Tibial nerve (tissue), 4 donors: ENCODE results near the gene ZNRF3. TPM values are rescaled to one million over a fixed set of nuclear protein-coding genes. Genes with fewer than 3 reads are reported as not detected.

Experiments used
- DNase-seq, 2 donors: peaks; one replicate each; pipeline ENCODE4 v3.0.0-alpha.2; 2019; ENCODE audit warnings: low spot score in 2 of 2
- H3K27ac ChIP-seq, 4 donors: fragments of 200-600 bp; sonication (generic) in 3 of 4; one replicate each; pipeline ENCODE4 v1.5.1; 2017 to 2019; ENCODE audit warnings: mild to moderate bottlenecking in 1 of 4
- H3K27me3 ChIP-seq, 2 donors: fragments of 200-600 bp; sonication (generic) in 1 of 2; one replicate each; pipeline versions ENCODE4 v1.5.1 to v1.6.0; 2017 to 2019
- H3K36me3 ChIP-seq, 3 donors: fragments of 200-600 bp; sonication (generic); one replicate each; pipeline ENCODE4 v1.5.1; 2018 to 2019
- H3K4me1 ChIP-seq, 4 donors: fragments of 200-600 bp; sonication (generic) in 3 of 4; one replicate each; pipeline ENCODE4 v1.5.1; 2017 to 2019
- H3K4me3 ChIP-seq, 4 donors: fragments of 200-600 bp; sonication (generic) in 3 of 4; one replicate each; pipeline ENCODE4 v1.5.1; 2017 to 2019; ENCODE audit warnings: mild to moderate bottlenecking in 1 of 4, moderate library complexity in 1 of 4
- H3K9me3 ChIP-seq, 4 donors: fragments of 200-600 bp; sonication (generic) in 3 of 4; one replicate each; pipeline ENCODE4 v1.5.1; 2017 to 2019
- EP300 ChIP-seq, 2 donors: sonication (generic); formaldehyde crosslinking; IDR thresholded peaks; one replicate each; pipeline ENCODE4 v1.6.1; 2017; ENCODE audit warnings: antibody characterized with exemption in 2 of 2, mild to moderate bottlenecking in 1 of 2
- POLR2A ChIP-seq, 2 donors: fragments of 450-650 bp; IDR thresholded peaks; one replicate each; pipeline ENCODE4 v1.6.1; 2017; ENCODE audit warnings: antibody characterized with exemption in 2 of 2, mild to moderate bottlenecking in 2 of 2, moderate library complexity in 2 of 2
- WGBS, 2 donors: methylation state at CpG; one replicate each; pipeline ENCODE4 v1.1.5; 2018; 5-methylcytosine and 5-hydroxymethylcytosine counted together
- total RNA-seq, 4 donors: library from RNA; depleted of rRNA; stranded (reverse); fragments of >200 nt; gene quantifications; one replicate each; pipeline ENCODE4 v1.1.0, GENCODE V29; 2016
- TF ChIP-seq, protein P1 (sequence below), 5 experiments: fragments of 200-600 bp in 3 of 5; fragments of 450-650 bp in 2 of 5; sonication (generic) in 3 of 5; IDR thresholded peaks; one replicate each; pipeline ENCODE4 v1.5.1; 2016 to 2019; ENCODE audit warnings: antibody characterized with exemption in 5 of 5, mild to moderate bottlenecking in 3 of 5, moderate library complexity in 2 of 5

ZNRF3 gene
- total RNA-seq, 4 donors from 2014 or later = 18.0 to 37.9 (median 23.5) TPM

DNA sequence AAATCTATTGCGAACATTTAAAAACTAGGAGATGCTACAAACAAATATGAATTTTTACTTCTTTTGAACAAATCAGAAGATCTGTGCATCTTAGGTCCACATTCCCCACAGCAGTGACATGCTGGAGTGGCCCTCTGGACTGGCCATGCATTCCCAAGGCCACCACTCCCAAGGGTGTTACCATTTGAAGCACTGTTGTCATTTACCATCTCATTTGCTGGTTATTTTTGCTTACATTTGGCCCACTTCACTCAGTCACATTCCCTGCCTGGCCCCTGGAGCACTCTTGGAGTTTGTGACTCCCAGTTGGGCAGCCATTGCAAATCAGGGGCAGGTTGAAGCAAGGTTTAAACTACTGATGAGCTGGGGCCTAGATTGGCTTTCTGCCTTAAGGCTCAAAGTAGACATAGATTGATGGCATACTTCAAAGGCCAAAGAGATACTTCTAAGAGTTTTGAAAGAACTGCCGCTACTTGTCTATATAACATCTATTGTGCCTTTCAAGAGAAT lies 8.5 kb upstream of the ZNRF3 start:
- TF ChIP-seq, protein P1, sequence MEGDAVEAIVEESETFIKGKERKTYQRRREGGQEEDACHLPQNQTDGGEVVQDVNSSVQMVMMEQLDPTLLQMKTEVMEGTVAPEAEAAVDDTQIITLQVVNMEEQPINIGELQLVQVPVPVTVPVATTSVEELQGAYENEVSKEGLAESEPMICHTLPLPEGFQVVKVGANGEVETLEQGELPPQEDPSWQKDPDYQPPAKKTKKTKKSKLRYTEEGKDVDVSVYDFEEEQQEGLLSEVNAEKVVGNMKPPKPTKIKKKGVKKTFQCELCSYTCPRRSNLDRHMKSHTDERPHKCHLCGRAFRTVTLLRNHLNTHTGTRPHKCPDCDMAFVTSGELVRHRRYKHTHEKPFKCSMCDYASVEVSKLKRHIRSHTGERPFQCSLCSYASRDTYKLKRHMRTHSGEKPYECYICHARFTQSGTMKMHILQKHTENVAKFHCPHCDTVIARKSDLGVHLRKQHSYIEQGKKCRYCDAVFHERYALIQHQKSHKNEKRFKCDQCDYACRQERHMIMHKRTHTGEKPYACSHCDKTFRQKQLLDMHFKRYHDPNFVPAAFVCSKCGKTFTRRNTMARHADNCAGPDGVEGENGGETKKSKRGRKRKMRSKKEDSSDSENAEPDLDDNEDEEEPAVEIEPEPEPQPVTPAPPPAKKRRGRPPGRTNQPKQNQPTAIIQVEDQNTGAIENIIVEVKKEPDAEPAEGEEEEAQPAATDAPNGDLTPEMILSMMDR (IDR thresholded peaks at IDR 0.05) = no peak
- TF ChIP-seq POLR2A (IDR thresholded peaks at IDR 0.05) (no peak), EP300 (IDR thresholded peaks at IDR 0.05) (no peak)
- no peaks in the 10 kb centered on the region for H3K36me3 ChIP-seq
- no peak for DNase-seq
- no peak overlapping the region for H3K4me3 ChIP-seq
- H3K4me1 ChIP-seq = no peaks in the 10 kb centered on the region
- H3K9me3 ChIP-seq = no peaks in the 10 kb centered on the region
- WGBS, 2 donors = 92 to 99% methylated on average over 2 of the region's 2 CpGs
- H3K27me3 ChIP-seq = no peaks in the 10 kb centered on the region
- no peak overlapping the region for H3K27ac ChIP-seq

DNA sequence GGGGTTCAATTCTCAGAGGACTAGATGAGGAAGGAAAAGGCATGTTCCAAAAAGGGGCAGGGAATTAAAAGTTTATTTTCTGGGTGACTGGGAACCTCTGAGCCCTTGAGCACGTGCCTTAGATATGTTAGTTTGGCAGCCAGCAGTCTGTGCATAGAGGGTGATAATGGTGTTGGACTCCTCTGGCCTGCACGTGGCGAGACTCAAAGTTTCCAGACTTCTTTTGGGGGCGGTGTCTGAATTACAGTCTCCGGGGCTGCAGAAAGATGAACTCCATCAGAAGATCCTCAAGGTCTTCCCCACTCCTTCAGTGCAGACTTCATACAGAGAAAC lies 861 bp upstream of the ZNRF3 start:
- WGBS, 2 donors = 4 to 6% methylated on average over 5 of the region's 5 CpGs
- peak in 1 of 2 donors; percentile 36 for DNase-seq
- H3K27ac ChIP-seq = peak overlapping the region in 2 of 4 donors; percentile 58 to 87
- H3K36me3 ChIP-seq = no peaks in the 10 kb centered on the region
- H3K27me3 ChIP-seq = no peaks in the 10 kb centered on the region
- H3K4me1 ChIP-seq = peaks cover 0 to 40% (median 16%) of the 10 kb centered on the region in 4 donors
- TF ChIP-seq EP300 (IDR thresholded peaks at IDR 0.05) = no peak
- TF ChIP-seq, protein P1 (IDR thresholded peaks at IDR 0.05) = no peak
- H3K4me3 ChIP-seq = peak overlapping the region; percentile 55 to 83 (median 59)
- no peaks in the 10 kb centered on the region for H3K9me3 ChIP-seq

DNA sequence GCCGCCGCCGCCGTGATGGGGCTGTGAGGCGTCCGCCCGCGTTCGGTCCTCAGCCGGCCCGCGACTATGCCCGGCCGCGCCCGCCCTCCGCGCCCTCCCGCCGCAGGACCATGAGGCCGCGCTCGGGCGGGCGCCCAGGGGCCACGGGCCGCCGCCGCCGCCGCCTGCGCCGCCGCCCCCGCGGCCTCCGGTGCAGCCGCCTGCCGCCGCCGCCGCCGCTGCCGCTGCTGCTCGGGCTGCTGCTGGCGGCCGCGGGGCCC lies 215 bp downstream of the ZNRF3 start:
- Histone ChIP-seq H3K36me3 (no peaks in the 10 kb centered on the region), H3K27me3 (no peaks in the 10 kb centered on the region), H3K27ac (peak overlapping the region in 3 of 4 donors; percentile 59 to 87 (median 70)), H3K4me3 (peak overlapping the region; percentile 37 to 83 (median 56)), H3K4me1 (peaks cover 0 to 48% (median 16%) of the 10 kb centered on the region in 4 donors), H3K9me3 (no peaks in the 10 kb centered on the region)
- WGBS, 2 donors = 0% methylated on average over 3 of the region's 48 CpGs; no CpG with 5 or more reads in 1 of the 2 donors
- no peak for TF ChIP-seq POLR2A (IDR thresholded peaks at IDR 0.05)
- no peak for TF ChIP-seq EP300 (IDR thresholded peaks at IDR 0.05)
- TF ChIP-seq, protein P1 (IDR thresholded peaks at IDR 0.05) = no peak
- DNase-seq = no peak

DNA sequence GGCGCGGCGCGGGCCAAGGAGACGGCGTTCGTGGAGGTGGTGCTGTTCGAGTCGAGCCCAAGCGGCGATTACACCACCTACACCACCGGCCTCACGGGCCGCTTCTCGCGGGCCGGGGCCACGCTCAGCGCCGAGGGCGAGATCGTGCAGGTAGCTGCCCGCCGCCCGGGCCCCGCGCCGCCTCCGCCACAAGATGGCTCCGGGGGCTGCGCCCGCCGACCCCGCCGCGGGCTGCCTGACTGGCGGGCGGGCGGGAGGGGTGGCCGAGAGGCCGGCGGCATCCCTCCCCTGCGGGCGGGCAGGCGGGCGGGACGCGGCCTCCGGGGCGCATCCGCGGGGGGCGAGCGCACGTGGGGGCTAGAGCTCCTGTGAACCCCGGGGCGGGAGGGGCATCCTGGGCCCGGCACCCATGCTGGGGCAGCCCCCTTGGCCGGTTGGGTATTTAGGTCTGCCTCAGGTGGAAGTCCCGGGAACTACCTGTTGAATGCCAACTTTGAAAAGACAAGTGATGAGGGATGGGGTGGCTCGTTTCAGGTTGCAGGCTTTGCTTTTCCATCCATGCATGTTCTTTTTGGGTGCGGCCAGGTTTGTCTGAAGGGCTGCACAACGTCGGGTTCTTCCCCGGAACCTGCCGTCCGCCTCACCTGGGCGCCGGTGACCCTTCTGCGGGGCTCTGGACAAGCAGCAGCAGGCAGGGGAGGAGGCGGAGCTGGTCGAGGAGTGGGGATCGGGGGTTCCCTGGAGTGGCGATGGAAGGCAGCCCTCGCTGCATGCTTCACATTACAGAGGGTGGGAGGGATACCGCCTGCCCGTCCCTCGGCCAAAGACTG lies 760 bp downstream of the ZNRF3 start:
- peak overlapping the region in 2 of 4 donors; percentile 52 to 87 for H3K27ac ChIP-seq
- DNase-seq = no peak
- no peaks in the 10 kb centered on the region for H3K36me3 ChIP-seq
- 5 to 7% methylated on average over 27 to 31 of the region's 78 CpGs for WGBS, 2 donors
- H3K27me3 ChIP-seq = no peaks in the 10 kb centered on the region
- peaks cover 0 to 48% (median 16%) of the 10 kb centered on the region in 4 donors for H3K4me1 ChIP-seq
- H3K4me3 ChIP-seq = peak overlapping the region; percentile 50 to 83 (median 60)
- TF ChIP-seq POLR2A (IDR thresholded peaks at IDR 0.05) (no peak), EP300 (IDR thresholded peaks at IDR 0.05) (no peak)
- TF ChIP-seq, protein P1 (IDR thresholded peaks at IDR 0.05) = no peak
- H3K9me3 ChIP-seq = no peaks in the 10 kb centered on the region

DNA sequence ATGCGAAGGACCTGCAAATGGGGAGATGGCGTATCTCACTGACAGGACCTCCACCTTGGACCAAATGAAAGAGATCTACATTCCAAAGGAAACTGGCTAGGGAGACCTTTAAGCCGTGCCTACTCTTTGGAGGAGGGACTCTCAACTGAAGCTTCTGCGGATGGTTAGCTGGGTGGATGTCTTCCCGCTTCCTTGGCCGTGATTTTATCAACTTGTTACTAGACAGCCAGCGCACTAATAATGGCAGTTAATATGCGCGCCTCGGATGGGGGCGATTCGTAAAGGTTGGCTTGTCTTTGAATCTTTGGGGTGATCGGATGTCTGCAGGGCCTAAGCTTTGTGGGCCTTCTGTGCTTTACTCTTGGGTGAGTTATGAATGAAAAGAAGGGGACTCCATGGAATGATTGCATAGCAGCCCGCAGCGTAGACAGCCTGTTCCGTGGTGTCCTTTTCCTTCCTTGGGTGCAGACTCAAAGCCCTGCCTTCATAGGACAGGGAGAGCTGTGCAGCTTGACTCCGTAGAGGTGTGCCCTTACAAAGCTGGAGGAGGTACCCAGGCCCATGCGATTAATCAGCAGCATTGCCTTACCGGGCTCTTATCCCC lies 1.5 kb downstream of the ZNRF3 start:
- Histone ChIP-seq H3K36me3 (no peaks in the 10 kb centered on the region), H3K27ac (peak overlapping the region in 1 of 4 donors; percentile 87), H3K27me3 (no peaks in the 10 kb centered on the region), H3K4me1 (peaks cover 0 to 48% (median 16%) of the 10 kb centered on the region in 4 donors), H3K9me3 (no peaks in the 10 kb centered on the region), H3K4me3 (peak overlapping the region; percentile 50 to 83 (median 60))
- 70 to 73% methylated on average over 19 of the region's 19 CpGs for WGBS, 2 donors
- DNase-seq = no peak
- no peak for TF ChIP-seq EP300 (IDR thresholded peaks at IDR 0.05)
- TF ChIP-seq, protein P1 (IDR thresholded peaks at IDR 0.05) = no peak
- TF ChIP-seq POLR2A (IDR thresholded peaks at IDR 0.05) = no peak
